ENCODE results near the gene AMY2B.
A peak's percentile ranks its signal among the peaks of the same experiment; 100 is the strongest.
"Not testable (repeated sequence)": the region's sequence is repeated elsewhere in the genome, so short reads cannot be mapped to it uniquely, and the experiment has no call there.

The AMY2B gene

DNA sequence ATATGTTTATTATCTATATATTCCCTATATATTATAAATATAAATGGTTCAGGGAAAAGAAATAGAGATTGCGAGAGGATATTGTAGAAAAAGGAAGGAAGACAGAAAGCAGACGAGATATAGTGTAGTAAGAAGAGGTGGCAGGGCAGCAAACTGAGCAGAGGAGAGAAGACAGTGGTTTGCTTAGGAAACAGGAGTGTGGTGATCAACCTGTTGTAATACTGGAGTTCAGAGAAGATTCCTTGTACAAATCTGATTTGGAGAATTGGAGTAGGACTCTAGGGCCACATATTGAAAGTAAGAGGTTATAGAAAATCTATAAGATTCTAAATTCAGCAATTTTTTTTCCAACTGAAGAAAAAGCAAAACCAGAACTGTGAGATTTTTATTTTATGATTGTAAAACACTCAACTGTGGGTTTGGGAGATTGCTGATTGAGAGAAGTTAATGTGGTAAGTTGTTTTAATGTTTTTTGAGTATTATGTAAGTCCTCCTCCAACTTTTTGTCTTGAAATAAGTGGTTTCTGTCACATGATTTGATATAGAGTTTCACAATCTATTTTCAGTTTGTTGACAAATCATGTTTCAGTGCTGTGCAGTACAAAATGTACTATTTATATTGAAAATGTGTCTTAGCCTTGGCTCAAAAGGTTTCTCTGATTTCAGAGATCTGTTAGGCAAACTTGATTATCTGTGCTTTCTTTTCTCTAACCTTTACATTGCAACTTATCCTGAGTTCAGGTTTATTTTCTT is 9.6 kb upstream of the AMY2B start:
- DNase-seq (ENCODE audit: insufficient read length) (no peak), FAIRE-seq (no peak)
- TF ChIP-seq POLR2AphosphoS5 (IDR thresholded peaks at IDR 0.05; ENCODE audit: low read depth, low read length) (no peak), TAF1 (IDR thresholded peaks at IDR 0.05; ENCODE audit: borderline replicate concordance, low read depth, low read length) (no peak), POLR2A (IDR thresholded peaks at IDR 0.05; ENCODE audit: low read depth, low read length) (no peak)

DNA sequence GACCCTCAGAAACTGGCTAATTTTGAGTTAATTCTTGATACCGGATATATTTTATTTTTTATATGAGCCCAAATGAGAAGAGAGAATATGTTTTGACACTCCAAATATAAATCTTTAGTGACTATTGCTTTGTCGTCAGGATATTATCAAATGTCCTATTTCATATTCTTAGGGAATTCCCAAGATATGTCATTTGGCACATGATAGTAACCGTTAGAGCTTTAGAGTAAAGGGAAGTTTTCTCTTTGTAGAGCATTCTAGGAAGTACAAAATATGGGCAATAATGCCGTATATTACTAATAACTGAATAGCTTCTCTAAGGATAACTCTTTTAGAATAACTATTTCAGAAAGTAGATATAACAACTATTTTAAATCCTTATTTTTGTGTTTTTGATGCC is 8.3 kb upstream of the AMY2B start:
- TF ChIP-seq POLR2A (IDR thresholded peaks at IDR 0.05; ENCODE audit: low read depth, low read length) (no peak), POLR2AphosphoS5 (IDR thresholded peaks at IDR 0.05; ENCODE audit: low read depth, low read length) (no peak), TAF1 (IDR thresholded peaks at IDR 0.05; ENCODE audit: borderline replicate concordance, low read depth, low read length) (no peak)
- FAIRE-seq (no peak), DNase-seq (ENCODE audit: insufficient read length) (no peak)

DNA sequence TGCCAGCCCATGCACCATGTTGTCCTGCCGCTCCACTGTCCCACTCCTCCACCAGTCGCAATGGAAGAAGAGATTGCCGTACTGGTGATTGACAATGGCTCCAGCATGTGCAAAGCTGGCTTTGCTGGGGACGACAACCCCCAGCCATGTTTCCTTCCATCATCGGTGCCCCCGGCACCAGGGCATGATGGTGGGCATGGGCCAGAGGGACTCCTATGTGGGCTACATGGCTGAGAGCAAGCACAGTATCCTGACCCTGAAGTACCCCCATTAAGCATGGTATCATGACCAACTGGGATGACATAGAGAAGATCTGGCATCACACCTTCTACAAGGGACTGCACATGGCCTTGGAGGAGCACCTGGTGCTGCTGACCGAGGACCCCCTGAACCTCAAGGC is 1.9 kb upstream of the AMY2B start:
- DNase-seq (ENCODE audit: insufficient read length) (no peak), FAIRE-seq (no peak)
- no peak for TF ChIP-seq TAF1 (IDR thresholded peaks at IDR 0.05; ENCODE audit: borderline replicate concordance, low read depth, low read length)
- TF ChIP-seq POLR2A (IDR thresholded peaks at IDR 0.05; ENCODE audit: low read depth, low read length) = no peak
- TF ChIP-seq POLR2AphosphoS5 (IDR thresholded peaks at IDR 0.05; ENCODE audit: low read depth, low read length) = no peak

DNA sequence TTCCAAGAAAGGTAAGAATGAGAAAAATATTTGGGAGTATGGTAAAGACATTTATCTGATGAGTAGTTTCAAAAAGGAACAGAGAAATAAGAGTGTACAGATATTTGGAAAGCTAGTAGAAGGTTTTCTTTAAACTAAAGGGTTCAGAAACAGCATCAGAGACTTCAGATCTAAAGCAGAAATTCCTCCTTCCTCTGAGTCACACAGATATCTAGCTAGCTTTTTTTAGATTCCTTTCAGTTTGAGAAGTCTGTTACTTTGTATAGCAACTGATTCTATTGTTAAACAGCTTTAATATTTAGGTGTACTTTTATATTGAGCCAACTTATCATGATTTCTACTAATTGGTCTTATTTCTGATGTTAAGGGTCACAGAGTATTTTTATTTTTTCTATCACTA is 4.7 kb downstream of the AMY2B start:
- DNase-seq (ENCODE audit: insufficient read length) (no peak), FAIRE-seq (no peak)
- no peak for TF ChIP-seq TAF1 (IDR thresholded peaks at IDR 0.05; ENCODE audit: borderline replicate concordance, low read depth, low read length)
- no peak for TF ChIP-seq POLR2AphosphoS5 (IDR thresholded peaks at IDR 0.05; ENCODE audit: low read depth, low read length)
- no peak for TF ChIP-seq POLR2A (IDR thresholded peaks at IDR 0.05; ENCODE audit: low read depth, low read length)

DNA sequence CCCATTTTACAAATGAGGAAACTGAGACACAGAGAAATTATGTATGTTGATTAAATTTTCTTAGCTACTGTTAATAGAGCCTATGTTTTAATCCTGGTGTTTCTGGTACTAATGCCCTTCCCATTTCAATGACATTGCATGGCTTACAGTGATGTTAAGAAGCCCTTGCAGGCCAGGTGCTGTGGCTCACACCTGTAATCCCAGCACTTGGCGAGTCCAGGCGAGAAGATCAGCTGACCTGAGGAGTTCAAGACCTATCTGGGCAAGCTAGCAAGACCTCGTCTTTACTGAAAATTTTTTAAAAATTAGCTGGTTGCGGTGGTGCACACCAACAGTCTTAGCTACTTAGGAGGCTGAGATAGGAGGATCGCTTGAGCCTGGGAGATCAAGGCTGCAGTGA is 5.4 kb downstream of the AMY2B start:
- not testable (repeated sequence) for FAIRE-seq; DNase-seq (ENCODE audit: insufficient read length)

DNA sequence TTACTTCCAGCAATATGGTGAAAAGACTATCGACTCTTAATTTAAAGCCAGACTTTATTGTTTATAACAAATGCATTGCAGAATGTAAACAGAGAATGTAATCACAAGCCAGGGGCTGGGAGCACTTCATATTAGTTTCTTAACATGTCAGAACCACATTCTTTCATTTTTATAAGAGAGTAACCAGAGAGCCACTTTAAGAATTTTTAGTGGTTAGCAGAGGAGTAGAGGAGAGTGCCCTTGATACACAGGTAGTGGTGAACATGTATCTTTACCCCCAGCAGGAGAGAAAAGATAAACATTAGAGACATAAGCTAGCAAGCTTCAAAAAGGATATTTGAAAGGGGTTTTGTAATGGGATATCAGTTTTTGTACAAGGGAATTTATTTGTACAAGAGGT is 11.1 kb downstream of the AMY2B start:
- FAIRE-seq (no peak), DNase-seq (ENCODE audit: insufficient read length) (no peak)
- TF ChIP-seq TAF1 (IDR thresholded peaks at IDR 0.05; ENCODE audit: borderline replicate concordance, low read depth, low read length) = no peak
- TF ChIP-seq POLR2A (IDR thresholded peaks at IDR 0.05; ENCODE audit: low read depth, low read length) = no peak
- TF ChIP-seq POLR2AphosphoS5 (IDR thresholded peaks at IDR 0.05; ENCODE audit: low read depth, low read length) = no peak

DNA sequence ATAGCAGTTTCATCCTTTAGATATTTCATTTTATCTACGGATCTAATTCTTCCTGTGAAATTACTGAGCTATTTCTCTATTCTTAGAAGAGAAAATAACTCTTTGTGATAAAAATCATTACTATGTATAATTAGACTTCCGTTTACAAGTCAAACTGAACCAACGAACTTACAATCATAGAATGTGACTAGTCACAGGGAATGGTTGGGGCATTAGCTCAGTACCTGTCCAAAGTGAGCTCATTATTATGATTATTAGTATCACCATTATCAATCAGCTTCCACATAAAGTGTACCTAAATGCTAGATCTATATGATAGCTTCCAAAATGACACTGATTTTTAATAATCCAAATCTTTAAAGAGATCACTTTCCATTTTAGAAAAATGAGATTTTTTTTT is 12.5 kb downstream of the AMY2B start:
- no peak for TF ChIP-seq POLR2AphosphoS5 (IDR thresholded peaks at IDR 0.05; ENCODE audit: low read depth, low read length)
- no peak for FAIRE-seq
- DNase-seq (ENCODE audit: insufficient read length) = no peak

DNA sequence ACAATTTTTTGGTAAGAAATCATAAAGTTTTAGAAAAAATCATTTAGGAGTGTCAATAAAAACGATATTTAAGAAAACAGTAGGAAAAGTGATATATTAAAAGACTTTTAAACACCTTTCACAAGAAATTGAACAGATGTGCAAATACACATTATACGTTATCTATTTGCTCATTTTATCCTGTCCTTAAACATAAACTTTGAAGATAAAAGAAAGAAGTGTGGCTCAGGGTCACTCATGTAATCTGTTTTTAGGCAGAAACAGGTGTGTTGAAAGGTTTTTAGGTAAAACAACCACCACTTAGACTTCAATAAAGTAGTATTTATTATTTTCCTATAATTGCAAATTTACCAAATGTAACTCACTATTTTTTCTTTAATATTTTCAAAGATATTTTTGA is 13.1 kb downstream of the AMY2B start:
- TF ChIP-seq POLR2A (IDR thresholded peaks at IDR 0.05; ENCODE audit: low read depth, low read length) = no peak
- TF ChIP-seq POLR2AphosphoS5 (IDR thresholded peaks at IDR 0.05; ENCODE audit: low read depth, low read length) = no peak
- no peak for TF ChIP-seq TAF1 (IDR thresholded peaks at IDR 0.05; ENCODE audit: borderline replicate concordance, low read depth, low read length)
- DNase-seq (ENCODE audit: insufficient read length) (no peak), FAIRE-seq (no peak)

DNA sequence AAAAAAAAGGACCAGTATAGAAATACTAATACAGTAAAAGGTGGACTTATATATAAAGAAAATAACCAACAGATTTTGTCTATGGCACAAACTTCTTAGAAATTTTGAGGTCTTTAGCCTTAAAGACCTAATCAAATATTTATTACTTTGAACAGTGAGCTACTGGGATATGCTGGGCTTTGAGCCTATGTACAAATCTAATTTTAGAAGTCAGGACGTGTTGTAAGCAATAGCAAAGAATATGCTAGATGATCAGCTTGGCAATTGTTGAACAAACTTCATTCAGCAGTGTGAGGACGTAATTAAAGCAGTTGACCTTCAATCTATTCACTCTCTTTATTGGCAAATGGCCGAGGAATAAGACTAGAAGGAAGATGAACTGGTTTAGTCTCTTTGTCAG is 31.4 kb downstream of the AMY2B start:
- not testable (repeated sequence) for DNase-seq (ENCODE audit: insufficient read length)
- FAIRE-seq = peak; percentile 86

DNA sequence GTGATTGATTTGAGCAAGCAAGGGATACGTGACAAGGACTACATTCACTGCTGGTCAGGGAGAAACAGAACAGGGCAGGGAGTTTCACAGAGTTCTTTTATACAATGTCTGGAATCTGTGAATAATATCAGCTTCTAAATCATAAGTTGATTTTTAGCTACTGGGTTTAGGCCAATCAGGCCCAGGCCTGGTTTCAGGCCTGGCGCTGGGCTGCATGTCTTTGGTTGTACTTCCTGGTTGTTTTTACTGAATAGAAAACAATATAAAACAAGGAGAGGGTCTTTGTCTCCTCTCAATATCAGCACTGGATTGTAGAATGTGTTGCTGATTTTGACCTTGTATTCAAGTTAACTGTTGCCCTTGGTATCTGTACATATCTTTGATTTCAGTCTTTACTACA is 45.0 kb downstream of the AMY2B start:
- FAIRE-seq (no peak), DNase-seq (ENCODE audit: insufficient read length) (no peak)
- no peak for TF ChIP-seq POLR2AphosphoS5 (IDR thresholded peaks at IDR 0.05; ENCODE audit: low read depth, low read length)
- no peak for TF ChIP-seq TAF1 (IDR thresholded peaks at IDR 0.05; ENCODE audit: borderline replicate concordance, low read depth, low read length)
- TF ChIP-seq POLR2A (IDR thresholded peaks at IDR 0.05; ENCODE audit: low read depth, low read length) = no peak

DNA sequence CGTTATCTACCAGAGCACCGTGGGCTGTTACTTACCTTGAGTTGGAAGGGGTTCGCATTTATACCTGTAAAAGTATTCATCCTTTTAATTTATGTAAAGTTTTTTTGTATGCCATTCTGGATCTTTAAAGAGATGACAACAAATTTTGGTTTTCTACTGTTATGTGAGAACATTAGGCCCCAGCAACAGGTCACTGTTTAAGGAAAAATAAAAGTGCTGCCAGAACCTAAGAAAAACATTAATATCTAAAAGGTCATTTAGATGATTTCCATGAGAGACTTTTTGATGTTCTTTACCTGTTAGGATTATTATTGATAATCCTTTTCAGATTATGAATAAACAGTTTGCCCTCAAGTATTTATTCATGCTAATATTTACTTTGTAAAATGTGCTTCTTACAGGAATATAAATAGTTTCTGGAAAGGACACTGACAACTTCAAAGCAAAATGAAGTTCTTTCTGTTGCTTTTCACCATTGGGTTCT is 45.6 kb downstream of the AMY2B start, which contains the start of gene AMY2A:
AMY2A (plus strand) TSS at position 434 of the 484 bp plus-strand sequence; CDS start at position 448, 14 bp downstream.
- DNase-seq (ENCODE audit: insufficient read length); FAIRE-seq: not testable (repeated sequence)

DNA sequence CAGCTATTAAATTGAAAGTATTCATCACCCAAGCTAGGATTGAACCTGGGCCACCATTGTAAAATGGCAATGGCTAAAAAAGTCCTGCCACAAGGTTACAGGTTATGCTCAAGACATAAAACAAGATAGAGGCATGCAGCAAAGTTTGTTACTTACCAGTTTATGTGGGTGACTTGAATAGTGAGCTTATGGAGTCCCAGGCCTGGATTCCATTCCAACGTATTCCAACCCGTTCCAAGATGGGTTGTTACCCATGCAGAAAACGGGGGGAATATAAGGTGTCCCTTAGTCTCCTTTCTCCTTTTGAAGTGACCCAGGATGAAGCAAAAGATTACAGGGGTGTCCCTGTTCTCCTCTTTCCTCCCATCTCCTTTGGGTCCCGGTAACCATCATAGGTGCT is 56.0 kb downstream of the AMY2B start:
- DNase-seq (ENCODE audit: insufficient read length); FAIRE-seq: not testable (repeated sequence)
